GM21526 (cell line): ENCODE results near the gene PLEKHA8.
"Not testable (repeated sequence)": the region's sequence is repeated elsewhere in the genome, so short reads cannot be mapped to it uniquely, and the experiment has no call there.

Source experiments
- ATAC-seq: cut with Tn5 transposase; IDR thresholded peaks from one replicate; pipeline ENCODE4 v1.9.1; 2021; ENCODE audit warnings: moderate library complexity; ENCODE audit not compliant: unreplicated experiment, low FRiP score

The PLEKHA8 gene

GRCh38 chr7:30093420-30093952 is 65.3 kb downstream of the PLEKHA8 start:
- ATAC-seq, result no peak

GRCh38 chr7:30098599-30098998 is 70.4 kb downstream of the PLEKHA8 start:
- ATAC-seq, result not testable (repeated sequence)

- no peak for ATAC-seq
These were observed 74.1 kb downstream of the PLEKHA8 start for GRCh38 chr7:30102281-30102680.

- ATAC-seq, result no peak
These were observed 75.9 kb downstream of the PLEKHA8 start for GRCh38 chr7:30104157-30104556.

- ATAC-seq, result no peak
These were observed 84.0 kb downstream of the PLEKHA8 start for GRCh38 chr7:30112103-30112713.

- no peak for ATAC-seq
These were observed 84.9 kb downstream of the PLEKHA8 start for GRCh38 chr7:30113144-30113543.

- no peak for ATAC-seq
These were observed 86.5 kb downstream of the PLEKHA8 start for GRCh38 chr7:30114536-30115238.

GRCh38 chr7:30115709-30116297 is 87.6 kb downstream of the PLEKHA8 start:
- no peak for ATAC-seq

GRCh38 chr7:30116771-30117170 is 88.6 kb downstream of the PLEKHA8 start:
- no peak for ATAC-seq

GRCh38 chr7:30117896-30118295 is 89.7 kb downstream of the PLEKHA8 start:
- ATAC-seq, result no peak

GRCh38 chr7:30119890-30120577 is 91.8 kb downstream of the PLEKHA8 start:
- no peak for ATAC-seq

GRCh38 chr7:30133736-30134610 is 105.8 kb downstream of the PLEKHA8 start:
- no peak for ATAC-seq

GRCh38 chr7:30134611-30135300 is 106.5 kb downstream of the PLEKHA8 start, which contains the start of gene MTURN:
Gene MTURN (plus strand): TSS chr7:30134986. CDS start chr7:30135137, 151 bp downstream.
- ATAC-seq, result peak; percentile 76

GRCh38 chr7:30135301-30136116 is 107.3 kb downstream of the PLEKHA8 start:
- ATAC-seq, result peak; percentile 17

- no peak for ATAC-seq
These were observed 108.0 kb downstream of the PLEKHA8 start for GRCh38 chr7:30136117-30136731.

GRCh38 chr7:30136743-30137485 is 108.7 kb downstream of the PLEKHA8 start:
- ATAC-seq, result no peak

- no peak for ATAC-seq
These were observed 111.7 kb downstream of the PLEKHA8 start for GRCh38 chr7:30139836-30140384.
